Anterior cingulate cortex (tissue), 58 donors: ENCODE data around the gene SLC6A17.

Source experiments
- DNase-seq, 58 donors: peaks; one replicate each; lab custom pipeline; 2025; lab: John Stamatoyannopoulos, UW

The SLC6A17 gene

GRCh38 chr1:110234691-110235090 is 84.4 kb downstream of the SLC6A17 start:
- no peak for DNase-seq

- DNase-seq = no peak
Observed at GRCh38 chr1:110235181-110235833, 85.0 kb downstream of the SLC6A17 start.

DNA sequence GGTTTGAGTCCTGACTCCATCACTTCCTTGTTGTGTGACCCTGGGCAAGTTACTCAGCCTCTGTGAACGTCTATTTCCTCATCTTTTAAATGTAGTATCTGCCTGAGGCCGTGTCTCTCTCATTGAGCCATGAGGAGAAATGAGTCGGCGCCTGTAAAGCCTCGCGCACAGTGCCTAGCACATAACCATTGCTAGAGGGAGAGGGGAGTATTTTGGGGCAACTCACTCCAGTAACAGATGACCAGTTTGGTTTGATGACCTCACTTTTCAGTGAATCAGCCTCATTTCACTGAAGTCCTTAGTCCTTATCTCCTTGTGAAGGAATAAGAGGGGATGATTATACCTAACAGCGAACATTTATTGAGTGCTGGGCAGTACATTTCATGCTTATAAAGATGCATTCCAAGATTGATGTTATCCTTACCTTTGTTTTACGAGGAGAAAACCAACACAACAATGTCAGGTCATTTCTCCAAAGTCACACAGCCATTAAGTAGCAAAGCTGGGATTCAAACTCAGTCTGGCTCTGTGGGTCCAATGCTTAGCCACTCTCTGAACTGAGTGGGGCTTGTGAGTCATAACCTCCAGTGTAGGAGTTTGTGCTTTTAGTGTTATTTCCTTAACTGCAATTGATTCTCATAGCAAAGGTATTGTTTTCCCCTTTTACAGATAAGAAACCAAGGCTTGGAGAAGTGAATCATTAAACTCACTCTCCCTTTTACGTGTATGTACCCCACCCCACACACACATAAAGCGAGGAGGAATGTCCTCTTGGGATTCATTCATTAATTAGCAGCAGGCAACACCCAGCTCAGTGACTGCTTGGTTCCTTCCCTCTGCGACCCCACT is 85.8 kb downstream of the SLC6A17 start:
- DNase-seq = no peak

DNA sequence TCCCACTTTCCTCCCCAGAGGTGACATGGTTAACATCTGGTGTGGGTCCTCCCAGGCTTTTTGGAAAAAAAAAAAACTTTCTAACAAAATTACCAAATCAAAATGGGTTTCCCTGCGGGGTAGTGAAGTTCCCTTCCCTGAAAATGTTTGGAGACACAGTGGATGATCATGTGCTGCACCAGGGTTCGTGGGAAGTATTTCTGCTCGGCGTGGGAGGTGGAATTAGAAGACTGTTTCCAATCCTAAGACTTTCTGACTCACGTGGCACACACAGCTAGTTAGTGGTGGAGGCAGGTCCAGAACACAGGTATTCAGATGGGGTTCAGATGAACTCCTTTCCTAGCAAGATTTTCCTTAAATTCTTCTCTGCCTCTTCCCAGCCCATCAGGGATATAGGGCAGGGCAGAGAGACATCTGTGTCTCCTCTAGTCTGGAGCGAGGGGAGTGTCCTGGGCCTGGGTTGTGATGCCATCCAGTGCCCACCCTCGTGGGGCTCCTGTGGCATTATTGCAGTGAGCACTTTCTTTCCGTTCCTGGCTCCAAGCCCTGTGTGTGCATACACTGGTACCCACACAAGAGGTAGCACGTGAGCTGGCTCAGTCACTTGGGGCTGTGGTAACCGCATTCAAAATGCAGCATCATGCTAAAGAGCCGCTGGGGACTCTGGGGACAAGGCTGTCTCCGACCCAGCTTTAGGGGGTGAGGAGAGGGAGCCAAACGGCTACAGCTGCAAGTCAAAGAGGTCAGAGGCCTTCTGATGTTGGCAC is 87.3 kb downstream of the SLC6A17 start:
- peak in 4 of 58 donors; percentile 13 to 26 (median 20) for DNase-seq

DNA sequence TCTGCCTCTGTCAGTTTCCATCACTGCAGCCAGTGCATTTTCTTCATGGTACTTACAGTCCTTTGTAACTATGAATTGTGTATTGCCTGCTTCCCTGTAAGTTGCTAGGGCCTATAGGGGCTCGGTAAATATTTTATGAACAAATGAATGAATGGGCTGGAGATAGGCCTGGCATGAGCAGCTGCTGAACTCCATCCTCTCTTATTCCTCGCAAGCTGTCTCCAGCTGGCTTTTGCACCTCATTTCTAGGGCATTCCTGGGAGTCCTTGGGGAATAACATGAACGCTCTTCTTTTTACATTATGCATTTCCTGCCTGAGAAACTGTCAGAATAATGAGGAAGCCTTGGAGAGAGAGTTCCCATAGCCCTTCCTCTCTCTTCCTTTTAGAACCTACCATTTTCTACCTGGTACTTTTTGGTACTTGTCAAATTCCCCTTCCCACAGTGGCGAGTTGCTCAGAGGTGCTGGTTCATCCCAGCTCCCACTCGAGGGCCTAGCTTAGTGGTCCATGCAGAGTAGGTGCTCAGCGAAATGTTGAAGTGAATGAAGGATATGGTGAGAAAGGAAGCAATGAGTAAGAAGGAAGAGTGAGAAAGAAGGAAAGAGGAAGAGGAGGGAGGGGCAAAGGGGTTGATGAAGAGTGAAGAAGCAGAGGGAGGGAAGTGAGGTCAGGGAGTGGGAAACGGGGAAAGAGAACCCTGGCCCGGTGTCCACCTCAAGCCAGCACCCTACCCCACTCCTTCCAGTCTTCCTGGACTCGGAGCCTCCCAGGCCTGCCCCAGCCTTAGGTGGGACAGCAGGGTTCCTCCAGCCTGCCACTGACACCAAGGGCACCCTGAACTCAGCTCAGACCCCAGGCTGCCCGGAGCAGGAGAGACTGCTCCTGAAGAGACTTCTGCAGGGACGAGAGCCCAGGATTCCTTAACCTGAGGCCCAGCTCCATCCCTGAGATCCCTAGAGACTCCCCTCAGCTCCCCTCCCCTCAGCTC is 89.4 kb downstream of the SLC6A17 start:
- DNase-seq = no peak

- no peak for DNase-seq
Observed at GRCh38 chr1:110240476-110241210, 90.3 kb downstream of the SLC6A17 start.

GRCh38 chr1:110241516-110241915 is 91.2 kb downstream of the SLC6A17 start:
- DNase-seq = no peak

DNA sequence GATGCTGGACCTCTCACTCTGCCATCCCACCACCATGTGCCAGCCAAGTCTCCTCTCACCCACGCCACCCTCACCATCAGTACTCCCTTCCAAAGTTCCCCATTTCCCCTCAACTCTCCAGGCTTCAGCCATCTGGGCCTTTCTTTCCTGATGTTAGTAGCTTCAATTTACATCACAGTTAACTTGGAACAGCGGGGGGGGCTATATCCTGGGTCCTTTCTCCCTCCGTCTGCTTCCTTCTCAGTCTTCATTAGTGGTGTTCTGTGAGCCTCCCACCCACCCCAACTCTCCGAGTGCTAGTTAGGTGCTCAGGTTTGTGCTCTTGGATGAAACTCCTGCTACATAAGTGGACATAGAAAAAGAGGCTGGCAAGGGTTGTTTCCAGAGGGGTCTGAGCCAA is 91.8 kb downstream of the SLC6A17 start:
- DNase-seq = no peak

DNA sequence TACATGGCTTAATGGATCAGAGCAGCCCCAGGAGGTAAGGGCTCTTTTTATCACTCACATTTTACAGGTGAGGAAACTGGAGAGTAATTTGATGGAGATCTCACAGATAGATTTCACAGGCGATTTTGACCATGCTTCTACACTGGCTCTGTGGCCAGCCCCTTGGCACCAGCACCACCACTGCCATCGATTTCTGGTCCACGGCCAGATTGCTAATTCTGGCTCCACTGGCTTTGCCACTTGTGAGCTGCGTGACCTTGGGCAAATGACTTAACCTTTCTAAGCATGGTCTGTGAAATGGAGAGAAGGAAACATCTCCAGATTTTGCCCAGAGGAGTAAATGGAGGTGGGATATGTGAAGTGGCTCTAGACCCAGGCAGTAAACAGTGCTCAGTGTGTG is 92.4 kb downstream of the SLC6A17 start:
- DNase-seq = no peak

- DNase-seq = no peak
Observed at GRCh38 chr1:110243146-110243545, 92.9 kb downstream of the SLC6A17 start.

- peak in 5 of 58 donors; percentile 11 to 31 (median 17) for DNase-seq
Observed at GRCh38 chr1:110243574-110243973, 93.3 kb downstream of the SLC6A17 start.

DNA sequence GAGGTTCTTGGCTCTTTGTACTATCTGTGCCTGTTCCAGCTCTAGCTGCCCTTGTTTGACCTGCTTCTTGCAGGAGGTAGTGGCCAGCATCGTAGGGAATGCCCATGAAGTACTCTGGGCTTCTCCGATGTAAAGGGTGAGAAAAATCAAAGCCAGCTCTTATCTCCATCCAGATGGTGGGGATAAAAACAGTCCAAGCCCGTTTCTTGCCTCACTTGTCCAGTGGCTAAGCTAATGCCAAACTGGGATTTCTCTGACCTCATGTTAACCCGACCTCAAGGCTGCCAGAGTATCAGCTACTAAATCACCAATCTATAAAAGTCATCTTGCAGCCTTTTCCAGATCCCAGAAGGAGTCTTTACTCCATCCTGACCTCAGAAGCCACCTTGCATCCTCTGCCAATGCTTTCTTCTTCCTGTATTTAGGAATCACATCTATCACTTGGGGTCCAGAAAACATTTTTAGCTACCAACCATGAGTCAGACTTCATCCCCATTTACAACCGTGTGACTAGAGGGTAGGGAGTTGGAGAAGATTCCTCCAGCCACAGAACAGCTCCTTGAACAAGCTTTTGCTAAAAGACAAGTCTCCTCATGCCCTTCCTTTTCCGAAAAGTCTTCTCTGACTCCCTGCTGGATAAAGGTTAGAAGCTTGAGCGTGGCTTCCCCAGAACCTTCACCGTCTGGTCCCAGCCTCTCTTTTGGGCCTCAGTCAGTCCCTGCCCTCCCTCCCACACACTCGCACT is 95.8 kb downstream of the SLC6A17 start:
- DNase-seq = no peak

DNA sequence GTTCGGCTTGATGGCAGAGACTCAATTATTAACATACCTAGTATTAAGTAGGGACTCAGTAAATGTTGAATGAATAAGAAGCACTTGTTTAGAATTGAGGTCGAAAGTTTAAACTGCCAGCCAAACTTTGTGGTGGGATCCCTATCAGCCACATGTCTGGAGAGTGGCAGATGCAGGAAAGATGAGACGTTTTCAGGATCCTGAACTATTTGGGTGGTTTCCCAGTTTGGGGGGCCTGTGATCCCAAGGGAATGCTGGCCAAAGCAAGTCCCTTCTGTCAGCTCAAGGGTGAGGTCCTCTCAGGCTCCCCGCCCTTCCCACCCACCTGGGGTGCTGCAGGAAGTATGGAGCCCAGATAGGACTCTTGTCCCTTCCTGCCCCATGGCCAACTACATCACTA is 98.5 kb downstream of the SLC6A17 start:
- no peak for DNase-seq

GRCh38 chr1:110249256-110249655 is 99.0 kb downstream of the SLC6A17 start:
- peak in 5 of 58 donors; percentile 14 to 36 (median 20) for DNase-seq

DNA sequence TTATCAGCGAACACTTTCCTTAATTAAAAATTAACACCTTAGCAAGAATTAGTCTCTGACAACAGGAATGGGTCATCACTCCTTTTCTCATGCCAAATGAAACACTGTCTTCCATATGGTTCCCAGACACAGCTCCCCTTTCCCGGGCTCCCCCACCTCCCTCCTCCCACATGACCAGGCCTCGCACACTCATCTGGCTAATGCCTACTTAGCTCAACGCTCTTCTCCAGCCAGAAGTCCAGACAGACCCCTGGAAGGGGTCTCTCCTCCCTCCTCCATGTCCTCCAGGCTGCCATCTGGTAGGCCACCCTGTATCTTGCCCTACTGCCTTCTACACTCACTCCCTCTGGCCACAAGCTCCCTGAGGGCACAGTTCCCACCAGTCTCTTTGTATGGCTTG is 99.7 kb downstream of the SLC6A17 start:
- no peak for DNase-seq

DNA sequence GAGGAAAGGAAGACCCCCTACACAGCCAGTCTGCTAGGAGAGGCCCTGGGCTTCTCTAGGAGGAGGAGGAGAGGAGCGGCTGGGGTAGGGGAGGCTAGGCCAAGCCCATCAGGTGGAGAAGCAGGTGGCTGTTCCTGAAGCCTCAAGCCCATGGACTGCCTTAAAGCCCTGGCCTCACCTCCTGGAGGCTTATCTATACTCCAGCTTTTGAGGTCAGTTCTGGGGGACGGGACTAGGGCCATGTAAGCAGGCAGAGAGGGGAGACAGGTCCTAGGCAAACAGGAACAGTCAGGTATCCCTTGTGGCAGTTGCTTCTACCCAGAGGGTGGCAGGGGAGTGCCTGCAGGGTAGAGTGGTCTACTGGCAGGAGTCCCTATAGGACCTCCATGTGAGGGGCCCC is 100.5 kb downstream of the SLC6A17 start:
- DNase-seq = no peak
